Raji (cell line): ENCODE data around the gene PRRC2A.
A peak's percentile ranks its signal among the peaks of the same experiment; 100 is the strongest.

Experiments
- POLR2A ChIP-seq: IDR thresholded peaks from 2 replicates; pipeline ENCODE4 v1.6.1; 2011; ENCODE audit warnings: low read depth, low read length, control low read depth; ENCODE audit not compliant: insufficient read depth

PRRC2A gene

GRCh38 chr6:31620586-31621319 is at the start of gene PRRC2A:
Gene PRRC2A (plus strand): TSS chr6:31620715. CDS start chr6:31622790, 2,075 bp downstream.
- no peak for TF ChIP-seq POLR2A

DNA sequence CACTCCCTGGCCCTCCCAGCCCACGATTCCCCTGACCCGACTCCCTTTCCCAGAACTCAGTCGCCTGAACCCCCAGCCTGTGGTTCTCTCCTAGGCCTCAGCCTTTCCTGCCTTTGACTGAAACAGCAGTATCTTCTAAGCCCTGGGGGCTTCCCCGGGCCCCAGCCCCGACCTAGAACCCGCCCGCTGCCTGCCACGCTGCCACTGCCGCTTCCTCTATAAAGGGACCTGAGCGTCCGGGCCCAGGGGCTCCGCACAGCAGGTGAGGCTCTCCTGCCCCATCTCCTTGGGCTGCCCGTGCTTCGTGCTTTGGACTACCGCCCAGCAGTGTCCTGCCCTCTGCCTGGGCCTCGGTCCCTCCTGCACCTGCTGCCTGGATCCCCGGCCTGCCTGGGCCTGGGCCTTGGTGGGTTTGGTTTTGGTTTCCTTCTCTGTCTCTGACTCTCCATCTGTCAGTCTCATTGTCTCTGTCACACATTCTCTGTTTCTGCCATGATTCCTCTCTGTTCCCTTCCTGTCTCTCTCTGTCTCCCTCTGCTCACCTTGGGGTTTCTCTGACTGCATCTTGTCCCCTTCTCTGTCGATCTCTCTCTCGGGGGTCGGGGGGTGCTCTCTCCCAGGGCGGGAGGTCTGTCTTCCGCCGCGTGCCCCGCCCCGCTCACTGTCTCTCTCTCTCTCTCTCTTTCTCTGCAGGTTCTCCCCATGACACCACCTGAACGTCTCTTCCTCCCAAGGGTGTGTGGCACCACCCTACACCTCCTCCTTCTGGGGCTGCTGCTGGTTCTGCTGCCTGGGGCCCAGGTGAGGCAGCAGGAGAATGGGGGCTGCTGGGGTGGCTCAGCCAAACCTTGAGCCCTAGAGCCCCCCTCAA is 48.2 kb upstream of the PRRC2A start, which contains the start of gene LTA:
LTA (plus strand) TSS at position 249 of the 871 bp plus-strand sequence; CDS start at position 703, 454 bp downstream.
- TF ChIP-seq POLR2A, result peak; percentile 54

DNA sequence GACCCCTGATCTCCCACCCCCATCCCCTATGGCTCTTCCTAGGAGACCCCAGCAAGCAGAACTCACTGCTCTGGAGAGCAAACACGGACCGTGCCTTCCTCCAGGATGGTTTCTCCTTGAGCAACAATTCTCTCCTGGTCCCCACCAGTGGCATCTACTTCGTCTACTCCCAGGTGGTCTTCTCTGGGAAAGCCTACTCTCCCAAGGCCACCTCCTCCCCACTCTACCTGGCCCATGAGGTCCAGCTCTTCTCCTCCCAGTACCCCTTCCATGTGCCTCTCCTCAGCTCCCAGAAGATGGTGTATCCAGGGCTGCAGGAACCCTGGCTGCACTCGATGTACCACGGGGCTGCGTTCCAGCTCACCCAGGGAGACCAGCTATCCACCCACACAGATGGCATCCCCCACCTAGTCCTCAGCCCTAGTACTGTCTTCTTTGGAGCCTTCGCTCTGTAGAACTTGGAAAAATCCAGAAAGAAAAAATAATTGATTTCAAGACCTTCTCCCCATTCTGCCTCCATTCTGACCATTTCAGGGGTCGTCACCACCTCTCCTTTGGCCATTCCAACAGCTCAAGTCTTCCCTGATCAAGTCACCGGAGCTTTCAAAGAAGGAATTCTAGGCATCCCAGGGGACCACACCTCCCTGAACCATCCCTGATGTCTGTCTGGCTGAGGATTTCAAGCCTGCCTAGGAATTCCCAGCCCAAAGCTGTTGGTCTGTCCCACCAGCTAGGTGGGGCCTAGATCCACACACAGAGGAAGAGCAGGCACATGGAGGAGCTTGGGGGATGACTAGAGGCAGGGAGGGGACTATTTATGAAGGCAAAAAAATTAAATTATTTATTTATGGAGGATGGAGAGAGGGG is 47.0 kb upstream of the PRRC2A start:
- no peak for TF ChIP-seq POLR2A

- TF ChIP-seq POLR2A, result no peak
Measured at GRCh38 chr6:31574106-31575061, 46.1 kb upstream of the PRRC2A start.

DNA sequence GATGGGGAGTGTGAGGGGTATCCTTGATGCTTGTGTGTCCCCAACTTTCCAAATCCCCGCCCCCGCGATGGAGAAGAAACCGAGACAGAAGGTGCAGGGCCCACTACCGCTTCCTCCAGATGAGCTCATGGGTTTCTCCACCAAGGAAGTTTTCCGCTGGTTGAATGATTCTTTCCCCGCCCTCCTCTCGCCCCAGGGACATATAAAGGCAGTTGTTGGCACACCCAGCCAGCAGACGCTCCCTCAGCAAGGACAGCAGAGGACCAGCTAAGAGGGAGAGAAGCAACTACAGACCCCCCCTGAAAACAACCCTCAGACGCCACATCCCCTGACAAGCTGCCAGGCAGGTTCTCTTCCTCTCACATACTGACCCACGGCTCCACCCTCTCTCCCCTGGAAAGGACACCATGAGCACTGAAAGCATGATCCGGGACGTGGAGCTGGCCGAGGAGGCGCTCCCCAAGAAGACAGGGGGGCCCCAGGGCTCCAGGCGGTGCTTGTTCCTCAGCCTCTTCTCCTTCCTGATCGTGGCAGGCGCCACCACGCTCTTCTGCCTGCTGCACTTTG is 45.1 kb upstream of the PRRC2A start, which contains the start of gene TNF:
TNF (plus strand) TSS at position 231 of the 567 bp plus-strand sequence; CDS start at position 408, 177 bp downstream.
- peak; percentile 98 for TF ChIP-seq POLR2A

- no peak for TF ChIP-seq POLR2A
Measured at GRCh38 chr6:31575952-31576685, 44.4 kb upstream of the PRRC2A start.

- TF ChIP-seq POLR2A, result 0 out of 2 replicates have a peak, but pooled peaks have one; percentile 16
Measured at GRCh38 chr6:31576897-31577578, 43.5 kb upstream of the PRRC2A start.

- TF ChIP-seq POLR2A, result no peak
Measured at GRCh38 chr6:31577579-31577966, 42.9 kb upstream of the PRRC2A start.

GRCh38 chr6:31578184-31579118 is 42.1 kb upstream of the PRRC2A start:
- TF ChIP-seq POLR2A, result no peak; the same call in 1 of the 2 replicates

- TF ChIP-seq POLR2A, result no peak
Measured at GRCh38 chr6:31579119-31579505, 41.4 kb upstream of the PRRC2A start.
